CD1c-positive myeloid dendritic cell (primary cell): ENCODE data around the gene DAGLB.
"Not testable (repeated sequence)": the region's sequence is repeated elsewhere in the genome, so short reads cannot be mapped to it uniquely, and the experiment has no call there.

Experiments used
- DNase-seq: peaks from one replicate; pipeline ENCODE4 v3.0.0-alpha.2; 2016; ENCODE audit errors: extremely low spot score

Gene DAGLB

DNA sequence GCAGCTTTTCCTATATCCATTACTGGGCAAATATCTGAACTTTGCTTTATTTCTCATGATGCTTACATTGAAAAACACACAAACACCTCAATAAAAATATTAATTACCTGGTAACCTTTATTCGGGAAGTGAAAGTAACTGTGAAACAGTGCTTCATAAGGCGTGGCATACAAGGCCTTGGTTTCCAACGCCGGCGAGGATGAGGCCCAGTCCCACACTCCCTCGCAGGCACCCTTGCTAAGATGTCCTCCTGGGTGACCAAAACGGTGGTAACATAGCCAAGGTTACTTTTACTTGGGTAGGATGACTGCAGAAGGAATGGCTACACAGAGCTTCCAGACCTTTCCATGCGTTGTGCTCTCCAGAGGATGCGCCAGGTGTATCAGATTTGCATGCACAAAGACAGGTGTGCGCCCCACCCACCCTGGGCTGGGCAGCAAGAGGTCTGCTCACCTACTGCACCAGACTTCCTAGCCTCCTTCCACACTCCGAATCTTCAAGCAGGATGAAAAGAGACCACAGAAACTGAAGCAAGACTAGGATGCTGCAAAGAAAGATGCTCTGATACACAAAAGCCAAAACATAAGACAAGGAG is 13.3 kb upstream of the DAGLB start:
- DNase-seq: no peak

DNA sequence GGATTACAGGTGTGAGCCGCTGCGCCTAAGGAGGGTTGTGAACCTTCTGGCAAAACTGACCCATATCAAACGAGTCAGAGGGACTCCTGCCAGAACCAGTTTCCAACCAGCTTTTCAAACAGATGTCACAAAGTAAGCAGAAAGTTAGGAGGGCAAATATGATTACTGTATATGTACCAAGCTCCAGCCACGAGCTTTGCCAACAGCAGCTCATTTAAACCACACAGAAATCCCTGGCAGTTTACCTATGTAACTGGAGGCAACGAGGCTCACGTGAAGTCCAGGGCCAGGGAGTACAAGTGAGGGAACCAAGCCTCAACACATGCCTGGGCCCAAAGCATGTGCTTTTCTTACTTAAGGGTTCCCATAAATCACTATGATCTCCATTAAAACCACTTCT is 12.5 kb upstream of the DAGLB start:
- no peak for DNase-seq

DNA sequence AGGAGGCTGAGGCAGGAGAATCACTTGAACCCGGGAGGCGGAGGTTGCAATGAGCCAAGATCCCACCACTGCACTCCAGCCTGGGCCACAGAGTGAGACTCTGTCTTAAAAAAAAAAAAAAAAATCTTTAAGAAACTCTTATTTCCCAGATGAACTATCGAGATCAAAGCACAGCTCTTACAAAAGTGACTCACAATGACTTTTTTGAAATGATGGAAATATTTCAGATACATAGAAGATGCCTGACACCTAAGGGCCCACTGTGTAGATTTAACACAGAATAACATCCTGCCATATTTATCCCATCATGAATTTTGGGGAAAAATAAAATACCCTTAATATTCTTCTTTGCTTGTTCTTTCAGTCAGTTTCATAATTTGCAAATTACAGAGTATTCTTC is 10.9 kb upstream of the DAGLB start:
- DNase-seq: not testable (repeated sequence)

DNA sequence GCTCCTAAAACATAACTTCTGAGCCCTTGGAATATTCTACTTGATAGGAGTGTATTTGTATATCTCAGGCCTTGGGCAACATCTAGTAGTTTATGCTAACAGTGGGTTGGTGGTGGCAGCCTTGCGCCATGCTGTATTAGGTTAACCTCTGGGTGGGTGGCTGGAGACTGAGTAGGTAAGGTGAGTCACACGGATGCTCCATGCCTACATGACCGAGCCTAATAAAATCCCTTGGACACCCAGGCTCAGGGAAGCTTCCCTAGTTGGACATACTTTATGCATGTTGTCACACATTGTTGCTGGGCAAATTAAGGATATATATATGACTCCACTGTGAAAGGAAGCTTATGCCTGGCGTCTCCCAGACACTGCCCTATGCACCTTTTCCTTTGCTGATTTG is 6.0 kb upstream of the DAGLB start:
- no peak for DNase-seq

DNA sequence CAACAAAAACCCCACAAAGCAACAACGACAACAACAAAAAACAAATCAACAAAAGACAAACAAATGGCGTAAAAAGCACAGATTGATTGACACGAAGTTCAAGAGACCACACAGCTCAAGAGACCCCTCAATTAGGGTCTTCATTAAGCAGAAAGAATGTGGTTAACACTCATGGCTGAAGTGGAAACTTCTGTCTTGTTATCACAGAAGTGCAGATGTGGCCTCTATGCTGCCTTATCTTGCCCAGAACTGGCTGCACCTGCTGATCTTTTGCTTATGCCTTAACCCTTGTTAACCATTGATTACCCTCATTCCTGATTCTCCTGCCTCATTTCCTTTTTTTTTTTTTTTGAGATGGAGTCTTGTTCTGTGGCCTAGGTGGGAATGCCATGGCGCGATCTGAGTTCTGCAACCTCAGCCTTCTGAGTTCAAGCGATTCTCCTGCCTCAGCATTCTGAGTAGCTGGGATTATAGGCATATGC is 3.5 kb upstream of the DAGLB start:
- DNase-seq: no peak

DNA sequence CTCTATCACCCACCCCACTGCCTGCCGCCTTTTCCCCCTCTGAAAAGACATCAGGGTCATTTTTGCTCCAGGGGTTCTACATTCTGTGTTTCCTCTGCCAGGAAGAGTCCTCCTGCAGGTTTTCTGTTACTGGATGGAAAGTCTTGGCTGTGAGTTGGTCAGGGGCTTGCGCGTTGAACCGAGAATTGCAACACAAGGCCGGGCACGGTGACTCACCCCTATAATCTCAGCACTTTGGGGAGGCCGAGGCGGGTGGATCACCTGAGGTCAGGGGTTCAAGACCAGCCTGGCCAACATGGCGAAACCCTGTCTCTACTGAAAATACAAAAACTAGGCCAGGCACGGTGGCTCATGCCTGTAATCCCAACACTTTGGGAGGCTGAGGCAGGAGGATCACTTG is 2.8 kb upstream of the DAGLB start:
- DNase-seq: not testable (repeated sequence)

DNA sequence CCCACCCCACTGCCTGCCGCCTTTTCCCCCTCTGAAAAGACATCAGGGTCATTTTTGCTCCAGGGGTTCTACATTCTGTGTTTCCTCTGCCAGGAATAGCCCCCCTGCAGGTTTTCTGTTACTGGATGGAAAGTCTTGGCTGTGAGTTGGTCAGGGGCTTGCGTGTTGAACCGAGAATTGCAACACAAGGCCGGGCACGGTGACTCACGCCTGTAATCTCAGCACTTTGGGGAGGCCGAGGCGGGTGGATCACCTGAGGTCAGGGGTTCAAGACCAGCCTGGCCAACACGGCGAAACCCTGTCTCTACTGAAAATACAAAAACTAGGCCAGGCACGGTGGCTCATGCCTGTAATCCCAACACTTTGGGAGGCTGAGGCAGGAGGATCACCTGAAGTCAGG is 2.1 kb upstream of the DAGLB start:
- DNase-seq: not testable (repeated sequence)

DNA sequence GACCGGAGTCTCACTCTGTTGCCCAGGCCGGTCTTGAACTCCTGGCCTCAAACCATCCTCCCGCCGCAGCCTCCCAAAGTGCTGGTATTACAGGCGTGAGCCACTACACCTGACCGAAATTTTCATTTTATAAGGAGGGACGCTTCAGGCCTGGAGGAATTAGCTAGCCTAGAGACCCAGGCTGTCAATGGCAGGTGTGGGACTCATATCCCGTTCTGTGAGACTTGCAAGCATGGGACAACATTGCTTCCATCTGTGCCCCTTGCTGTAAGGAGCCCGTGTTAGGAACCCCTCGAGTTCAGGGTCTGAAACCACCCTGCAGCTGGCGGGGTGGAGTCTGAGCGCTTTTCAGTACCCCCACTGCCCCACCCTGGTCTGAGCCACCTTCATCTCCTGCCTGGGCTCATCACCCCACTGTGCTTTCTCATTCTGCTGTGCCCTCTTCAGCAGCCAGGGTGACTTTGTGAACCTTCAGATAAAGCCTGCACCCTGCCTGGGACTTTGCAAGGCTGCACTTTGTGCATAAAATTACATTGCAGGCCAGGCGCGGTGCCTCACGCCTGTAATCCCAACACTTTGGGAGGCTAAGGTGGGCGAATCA is 1.3 kb upstream of the DAGLB start:
- no peak for DNase-seq

DNA sequence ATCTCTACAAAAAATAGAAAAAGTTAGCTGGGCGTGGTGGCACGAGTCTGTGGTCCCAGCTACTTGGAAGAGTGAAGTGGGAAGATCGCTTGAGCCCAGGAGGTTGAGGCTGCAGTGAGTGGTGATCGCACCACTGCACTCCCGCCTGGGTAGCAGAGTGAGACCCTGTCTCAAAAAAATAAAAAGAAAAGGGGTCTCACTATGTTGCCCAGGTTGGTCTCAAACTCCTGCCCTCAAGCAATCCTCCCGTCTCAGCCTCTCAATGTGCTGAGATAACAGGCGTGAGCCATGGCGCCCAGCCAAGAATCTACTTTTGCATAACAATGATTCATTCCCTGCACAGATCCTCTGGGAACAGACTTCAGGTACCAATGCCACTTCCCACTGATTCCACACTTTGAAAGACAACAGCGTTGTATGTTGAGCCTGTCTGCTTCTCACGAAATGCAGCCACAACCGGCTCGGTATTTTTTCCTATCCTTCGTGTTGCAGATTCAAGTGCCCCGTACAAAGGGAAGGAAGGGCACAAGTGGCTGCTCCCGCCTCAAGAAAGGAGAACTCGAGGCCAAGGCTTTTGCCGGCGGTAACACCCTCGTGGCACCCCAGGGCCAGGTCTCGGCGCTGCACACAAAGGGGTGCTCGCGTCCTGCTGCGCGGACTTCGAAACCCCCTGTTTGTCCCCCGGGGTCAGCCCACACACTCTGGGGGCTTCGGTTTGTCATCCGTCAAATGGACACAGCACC is 745 bp downstream of the DAGLB start:
- DNase-seq: peak; percentile 80

DNA sequence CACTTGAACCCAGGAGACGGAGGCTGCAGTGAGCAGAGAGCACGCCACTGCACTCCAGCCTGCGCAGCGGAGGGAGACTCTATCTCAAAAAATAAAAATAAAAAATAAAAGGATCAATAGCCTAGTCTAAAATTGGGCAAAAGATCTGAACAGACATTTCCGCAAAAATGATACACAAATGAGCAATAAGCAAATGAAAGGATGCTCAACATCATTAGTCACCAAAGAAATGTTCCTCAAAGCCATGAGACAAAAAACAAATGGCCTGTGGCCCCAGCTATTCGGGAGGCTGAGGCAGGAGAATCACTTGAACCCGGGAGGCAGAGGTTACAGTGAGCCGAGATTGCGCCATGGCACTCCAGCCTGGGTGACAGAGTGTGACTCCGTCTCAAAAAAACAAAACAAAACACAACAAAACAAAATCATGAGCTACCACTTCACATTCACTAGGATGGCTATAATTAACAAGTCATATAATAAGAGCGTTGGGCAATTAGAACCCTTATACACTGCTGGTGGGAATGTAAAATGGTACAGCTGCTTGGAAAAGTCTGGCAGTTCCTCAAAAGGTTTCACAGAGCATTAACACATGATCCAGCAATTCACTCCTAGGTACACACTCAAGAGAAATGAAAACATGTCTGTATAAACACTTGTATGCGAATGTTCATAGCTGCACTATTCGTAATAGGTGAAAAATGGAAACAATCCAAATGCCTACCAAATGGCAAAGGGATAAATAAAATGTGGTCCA is 3.1 kb downstream of the DAGLB start:
- no peak for DNase-seq

DNA sequence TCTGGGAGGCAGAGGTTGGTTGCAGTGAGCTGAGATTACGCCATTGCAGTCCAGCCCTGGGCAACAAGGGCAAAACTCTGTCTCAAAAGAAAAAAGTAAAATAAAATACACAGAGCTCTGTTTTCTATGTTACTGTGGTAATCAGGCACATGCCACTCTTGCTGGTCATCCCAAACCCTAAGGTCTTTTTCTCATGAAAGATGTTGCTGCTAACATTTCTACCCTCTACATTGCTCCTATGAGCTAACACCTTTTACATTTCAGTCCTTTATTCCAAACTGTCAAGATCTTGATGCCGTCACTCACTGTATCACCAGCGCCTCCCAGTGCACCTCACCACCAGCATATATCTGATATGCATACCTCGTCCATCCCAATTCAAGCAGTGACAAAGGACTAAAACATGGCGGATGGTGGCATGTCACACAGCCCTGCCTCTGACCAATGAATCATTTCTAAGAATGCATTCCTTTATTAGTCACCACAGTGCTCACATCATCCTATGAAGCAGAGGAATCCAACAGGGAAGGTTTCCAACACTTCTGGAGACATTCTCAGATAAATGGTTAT is 4.3 kb downstream of the DAGLB start:
- DNase-seq: no peak

DNA sequence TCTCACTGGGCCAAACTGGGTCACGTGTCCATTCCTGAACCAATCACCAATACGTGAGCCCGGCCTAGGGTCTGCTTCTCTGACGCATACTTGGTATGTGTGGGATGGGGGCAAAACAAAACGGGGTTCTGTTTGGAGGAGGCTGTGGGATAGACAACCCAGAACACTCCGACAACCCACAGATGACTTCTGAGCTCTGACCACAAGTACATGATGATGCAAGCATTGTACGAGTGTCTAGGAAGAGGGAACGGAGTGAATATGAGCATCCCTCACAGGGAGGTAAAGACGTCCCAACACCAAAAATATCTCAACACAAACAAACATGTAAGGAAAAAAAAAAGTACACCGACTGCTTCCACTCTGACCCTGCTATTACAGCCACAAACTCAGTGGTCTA is 5.6 kb downstream of the DAGLB start:
- DNase-seq: peak; percentile 28

DNA sequence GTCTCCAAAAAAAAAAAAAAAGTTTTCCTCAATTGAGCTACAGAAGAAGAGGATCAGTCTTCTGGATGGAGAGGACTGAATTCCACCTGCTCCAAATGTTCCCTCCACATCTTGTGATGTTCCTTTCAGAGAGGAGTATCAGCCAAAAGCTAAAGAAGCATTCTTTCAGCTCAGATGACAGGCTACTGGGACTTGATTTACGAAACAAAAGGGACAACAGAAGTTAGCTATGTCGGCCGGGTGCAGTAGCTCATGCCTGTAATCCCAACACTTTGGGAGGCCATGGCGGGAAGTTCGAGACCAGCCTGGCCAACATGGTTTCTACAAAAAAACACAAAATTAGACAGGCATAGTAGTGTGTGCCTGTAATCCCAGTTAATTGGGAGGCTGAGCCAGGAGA is 7.4 kb downstream of the DAGLB start:
- DNase-seq: no peak

DNA sequence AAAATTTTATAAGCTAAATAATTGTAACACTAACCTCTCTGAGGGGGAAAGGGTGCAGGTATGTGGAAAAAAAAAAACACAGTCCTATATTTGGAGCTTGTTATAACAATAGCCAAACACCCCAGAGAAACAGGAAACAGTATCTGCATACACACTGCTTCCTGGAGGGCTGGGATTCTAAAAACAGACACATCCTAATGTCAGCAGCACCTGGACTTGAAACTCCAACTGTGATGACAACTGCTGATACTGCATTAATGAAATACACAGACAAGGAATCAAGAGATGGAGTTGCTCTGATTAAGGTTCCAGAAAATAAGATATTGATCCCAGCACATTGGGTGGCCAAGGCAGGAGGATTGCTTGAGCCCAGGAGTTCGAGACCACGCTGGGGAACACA is 9.3 kb downstream of the DAGLB start:
- DNase-seq: no peak

DNA sequence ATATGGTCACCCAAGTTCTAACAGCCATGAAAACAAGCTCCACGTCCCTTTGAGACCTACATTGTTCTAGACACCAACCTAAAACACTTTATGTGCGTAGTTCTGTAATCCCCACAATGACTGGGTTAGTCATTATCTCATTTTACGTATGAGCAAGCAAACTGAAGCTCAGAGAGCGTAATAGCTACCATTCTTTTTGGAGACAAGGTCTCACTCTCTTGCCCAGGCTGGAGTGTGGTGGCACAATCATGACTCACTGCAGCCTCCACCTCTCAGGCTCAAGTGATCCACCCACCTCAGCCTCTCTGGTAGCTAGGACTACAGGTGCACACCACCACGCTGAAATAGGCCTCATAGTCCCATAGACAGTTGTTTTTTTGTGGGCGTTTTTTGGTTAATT is 10.5 kb downstream of the DAGLB start:
- DNase-seq: peak; percentile 35

DNA sequence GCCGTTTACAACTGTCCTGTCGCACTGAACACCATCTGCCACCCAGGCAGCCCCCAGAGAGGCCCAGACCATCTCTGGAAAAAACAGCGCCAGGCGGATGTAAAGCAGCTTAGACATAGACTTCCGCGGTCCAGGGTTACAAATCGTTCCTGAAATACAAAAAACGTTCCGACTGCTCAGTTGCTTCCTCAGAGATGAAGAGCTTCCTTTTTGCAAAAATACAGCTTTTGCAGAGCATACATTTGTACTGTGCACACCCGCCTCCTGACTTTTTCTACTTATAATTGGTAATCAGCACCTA is 11.4 kb downstream of the DAGLB start:
- DNase-seq: peak; percentile 78

DNA sequence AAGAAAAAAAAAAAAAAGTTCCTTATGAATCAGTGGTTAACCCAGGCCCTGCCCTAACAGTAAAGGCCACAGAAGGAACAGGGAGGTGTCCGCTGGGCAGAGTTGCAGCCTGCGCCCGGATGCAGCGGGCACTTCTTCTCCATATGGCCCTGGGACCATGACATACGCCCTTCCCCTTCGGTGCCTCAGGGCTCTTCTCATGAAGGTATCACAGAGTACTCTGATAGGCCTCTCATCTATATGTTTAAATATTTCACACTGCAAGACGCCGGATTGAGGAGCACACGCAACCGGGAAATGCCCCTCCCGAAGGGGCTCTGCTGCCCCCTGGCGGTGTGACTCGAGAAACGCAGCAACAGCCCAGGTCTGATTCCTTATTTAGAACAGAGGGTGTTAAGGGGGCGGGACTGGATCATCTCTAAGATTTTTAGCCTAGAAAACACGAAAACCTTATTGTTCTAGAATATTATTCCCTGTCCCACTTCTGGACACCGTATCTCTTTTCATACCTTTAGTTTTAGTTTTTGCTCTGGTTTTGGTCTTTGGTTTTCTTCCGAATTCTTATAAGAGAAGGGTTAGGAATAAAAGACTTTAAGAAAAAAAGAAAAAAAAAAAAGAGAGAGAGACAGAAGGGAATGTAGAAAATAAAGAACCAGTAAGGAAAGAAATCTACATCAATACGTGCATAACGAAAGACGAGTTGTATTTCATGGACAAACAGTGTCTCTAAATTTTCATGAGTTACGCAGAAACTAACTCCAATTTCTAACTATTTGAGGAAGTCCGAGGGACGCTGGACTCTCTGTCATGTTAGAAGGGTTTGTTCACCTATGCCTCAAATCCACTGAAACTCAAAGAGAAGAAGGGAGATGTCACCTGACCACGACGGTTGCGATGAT is 12.0 kb downstream of the DAGLB start:
- peak; percentile 95 for DNase-seq

DNA sequence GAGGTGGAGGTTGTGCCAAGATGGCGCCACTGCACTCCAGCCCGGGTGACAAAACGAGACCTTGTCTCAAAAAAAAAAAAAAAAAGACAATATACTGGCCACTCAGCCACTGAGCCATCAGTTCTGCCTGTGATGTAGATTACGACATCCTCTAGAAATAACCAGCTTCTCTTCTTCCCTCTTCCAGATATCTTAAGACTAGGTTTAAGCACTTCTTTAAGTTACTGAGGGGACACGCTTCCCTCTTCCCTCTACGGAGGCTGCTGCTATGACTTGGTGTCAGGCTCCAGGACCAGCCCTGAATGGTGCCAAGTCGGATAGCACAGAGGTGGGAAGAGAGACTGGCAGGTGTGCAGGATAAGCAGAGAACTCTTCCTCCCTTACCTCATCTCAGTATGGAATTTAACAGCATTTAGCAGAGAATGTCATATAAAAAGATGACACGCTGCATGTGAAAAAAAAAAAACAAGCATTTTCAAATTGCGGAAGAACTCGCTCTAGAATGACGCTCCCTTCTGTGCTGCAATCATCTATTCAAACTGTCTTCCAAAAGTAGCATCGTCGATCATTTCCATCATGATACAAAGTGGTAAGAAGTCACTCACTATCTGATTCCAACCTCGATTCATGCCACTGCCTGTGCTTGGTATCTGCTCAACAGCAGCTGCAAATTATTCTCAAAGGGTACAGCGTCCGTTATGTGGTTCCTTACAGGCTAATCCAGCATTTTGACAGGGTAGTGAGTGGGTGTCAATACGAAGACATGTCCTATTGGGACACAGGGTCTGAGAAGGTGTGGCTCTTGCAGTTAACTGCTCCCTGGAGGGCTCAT is 13.8 kb downstream of the DAGLB start:
- peak; percentile 84 for DNase-seq

DNA sequence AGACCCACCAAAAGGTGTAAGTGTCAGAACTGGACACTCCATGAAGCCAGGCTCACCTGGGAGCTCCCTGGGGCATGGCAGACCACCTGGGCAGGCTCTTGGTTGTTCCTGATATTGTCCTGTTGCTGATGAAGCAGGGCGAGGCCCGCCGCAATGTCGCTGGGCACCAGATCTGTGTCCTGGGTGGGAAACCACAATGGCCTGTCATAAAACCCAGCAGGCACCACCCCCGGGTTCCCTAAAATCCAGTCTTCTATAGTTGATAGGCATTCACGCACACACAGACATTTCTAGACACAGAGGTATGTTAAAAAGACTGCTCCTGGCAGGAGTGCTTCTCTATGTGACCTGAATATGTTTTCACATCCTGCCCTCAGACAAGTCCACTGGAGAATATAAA is 15.0 kb downstream of the DAGLB start:
- peak; percentile 59 for DNase-seq

DNA sequence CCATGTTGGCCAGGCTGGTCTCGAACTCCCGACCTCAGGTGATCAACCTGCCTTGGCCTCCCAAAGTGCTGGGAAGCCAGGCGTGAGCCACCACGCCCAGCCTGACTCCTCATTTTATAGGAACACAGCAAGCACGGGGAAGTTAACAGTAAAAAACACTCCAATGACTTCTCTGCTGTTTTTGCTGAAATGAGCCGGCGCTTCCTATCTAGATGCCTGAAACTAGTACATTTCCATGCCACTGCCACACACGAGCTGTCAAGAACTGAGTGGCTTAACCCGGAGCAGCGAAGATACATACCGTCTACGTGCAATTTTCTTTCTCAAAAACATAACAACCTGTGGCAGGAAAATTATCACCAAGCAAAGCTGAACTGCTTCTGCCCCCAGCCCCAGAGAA is 16.8 kb downstream of the DAGLB start:
- no peak for DNase-seq
